ENCODE data around the gene HDAC10.

HDAC10 gene

GRCh38 chr22:50294319-50294656, 43.2 kb upstream of the HDAC10 start:
- peaks cover 4% of the 10 kb centered on the region for H3K9me3 ChIP-seq (ENCODE audit: insufficient read depth, low read depth, low read length)
- peak overlapping the region; percentile 54 for H3K18ac ChIP-seq (ENCODE audit: low read length)
- H3K4me3 ChIP-seq (ENCODE audit: low read depth, low read length): no peak overlapping the region
- H3K79me2 ChIP-seq (ENCODE audit: control insufficient read depth, insufficient read depth, low read length, poor library complexity): peaks cover 15% of the 10 kb centered on the region
- peaks cover 29 to 37% of the 10 kb centered on the region in 2 experiments for H3K4me1 ChIP-seq (ENCODE audit: control insufficient read depth in 1 of 2, insufficient read depth in 2 of 2, low read length in 2 of 2)
- H4K8ac ChIP-seq (ENCODE audit: low read depth, low read length): peak overlapping the region; percentile 10
- H2BK12ac ChIP-seq (ENCODE audit: low read length): peak overlapping the region; percentile 19
- H2BK5ac ChIP-seq (ENCODE audit: low read depth, low read length, poor library complexity): peak overlapping the region; percentile 68
- no CpG with 5 or more reads among the region's 5 CpGs for WGBS (ENCODE audit: extremely low coverage, insufficient coverage, insufficient read length)
- peaks cover 23 to 27% of the 10 kb centered on the region in 2 experiments for H3K36me3 ChIP-seq (ENCODE audit: control insufficient read depth in 1 of 2, insufficient read depth in 2 of 2, low read length in 2 of 2)
- H3K23ac ChIP-seq (ENCODE audit: low read length): no peak overlapping the region
- H3K79me1 ChIP-seq (ENCODE audit: low read length): peaks cover 25% of the 10 kb centered on the region
- no peak overlapping the region for H3K9ac ChIP-seq (ENCODE audit: low read length)
- H4K91ac ChIP-seq (ENCODE audit: low read depth, low read length): peak overlapping the region; percentile 69
- H3K14ac ChIP-seq (ENCODE audit: low read length): peak overlapping the region; percentile 80
- peak overlapping the region; percentile 51 for H2AK5ac ChIP-seq (ENCODE audit: low read length)
- no peaks in the 10 kb centered on the region for H3K27me3 ChIP-seq (ENCODE audit: insufficient read depth, low read length)
- H2BK120ac ChIP-seq (ENCODE audit: insufficient read depth, low read length, poor library complexity): peak overlapping the region; percentile 49
- DNase-seq: no peak
- no peak overlapping the region for H3K4me2 ChIP-seq (ENCODE audit: low read length)
- no peak overlapping the region for H4K12ac ChIP-seq (ENCODE audit: low read depth, low read length)
- no peak overlapping the region for H3K4ac ChIP-seq (ENCODE audit: low read depth, low read length)
- peak overlapping the region; percentile 73 for H3K27ac ChIP-seq (ENCODE audit: low read depth, low read length)
- peak overlapping the region; percentile 11 for H2AFZ ChIP-seq (ENCODE audit: insufficient read depth, low read length, poor library complexity)

- H2BK12ac ChIP-seq (ENCODE audit: low read length): peak overlapping the region; percentile 19
- H3K9me3 ChIP-seq (ENCODE audit: insufficient read depth, low read depth, low read length): peaks cover 4% of the 10 kb centered on the region
- peak overlapping the region; percentile 68 for H2BK5ac ChIP-seq (ENCODE audit: low read depth, low read length, poor library complexity)
Measured at GRCh38 chr22:50293441-50294318, 42.6 kb upstream of the HDAC10 start.

DNA sequence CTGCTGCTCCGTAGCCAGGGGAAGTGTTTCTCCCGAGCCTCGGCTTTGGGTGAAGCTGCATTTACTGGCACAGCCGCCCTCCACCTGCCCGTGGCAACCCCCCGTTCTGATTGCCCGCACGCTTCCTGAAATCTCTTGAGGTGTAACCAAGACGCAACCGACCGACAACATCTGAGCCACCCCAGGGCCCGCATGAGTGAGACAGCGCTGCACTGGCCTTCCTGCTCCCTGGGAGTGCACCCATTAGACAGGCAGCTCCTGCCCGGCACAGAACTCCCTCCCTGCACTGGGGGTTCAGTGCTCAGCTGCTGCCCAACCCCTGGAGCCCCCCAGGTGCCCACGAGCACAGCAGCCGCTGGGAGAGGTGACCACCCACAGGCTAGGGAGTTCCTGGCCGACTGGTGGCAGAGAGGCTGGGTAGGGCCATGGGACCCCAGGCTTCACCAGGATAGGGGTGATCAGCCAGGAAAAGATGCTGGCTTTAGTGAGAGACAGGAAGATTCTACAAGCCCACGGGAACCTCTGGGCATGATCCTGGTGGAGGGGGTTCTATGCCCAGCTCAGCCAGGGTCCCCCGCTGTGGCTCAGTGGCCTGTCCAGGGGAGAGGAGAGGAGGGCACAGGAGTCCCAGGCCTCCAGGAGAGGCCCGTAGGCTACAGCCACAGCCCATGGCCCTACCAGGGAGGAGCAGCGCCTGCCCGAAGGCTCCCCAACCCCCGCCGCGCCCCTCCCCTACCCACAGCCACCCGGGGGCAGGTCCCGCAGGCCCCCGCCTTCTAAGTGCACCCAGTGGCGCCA, 41.8 kb upstream of the HDAC10 start:
- peak overlapping the region; percentile 58 for H2BK12ac ChIP-seq (ENCODE audit: low read length)
- H3K79me1 ChIP-seq (ENCODE audit: low read length): peaks cover 22% of the 10 kb centered on the region
- peak overlapping the region; percentile 86 for H3K18ac ChIP-seq (ENCODE audit: low read length)
- peaks cover 4% of the 10 kb centered on the region for H3K9me3 ChIP-seq (ENCODE audit: insufficient read depth, low read depth, low read length)
- peak overlapping the region; percentile 77 for H3K4ac ChIP-seq (ENCODE audit: low read depth, low read length)
- no peak overlapping the region for H3K23ac ChIP-seq (ENCODE audit: low read length)
- peak overlapping the region; percentile 4 for H2AFZ ChIP-seq (ENCODE audit: insufficient read depth, low read length, poor library complexity)
- peaks cover 27 to 34% of the 10 kb centered on the region in 2 experiments for H3K4me1 ChIP-seq (ENCODE audit: control insufficient read depth in 1 of 2, insufficient read depth in 2 of 2, low read length in 2 of 2)
- H2AK5ac ChIP-seq (ENCODE audit: low read length): peak overlapping the region; percentile 66
- peak overlapping the region; percentile 54 for H2BK5ac ChIP-seq (ENCODE audit: low read depth, low read length, poor library complexity)
- peak overlapping the region; percentile 64 for H3K4me2 ChIP-seq (ENCODE audit: low read length)
- peak overlapping the region; percentile 26 for H3K4me3 ChIP-seq (ENCODE audit: low read depth, low read length)
- peak overlapping the region; percentile 71 for H4K8ac ChIP-seq (ENCODE audit: low read depth, low read length)
- peak; percentile 88 for DNase-seq
- H4K12ac ChIP-seq (ENCODE audit: low read depth, low read length): peak overlapping the region; percentile 72
- H3K14ac ChIP-seq (ENCODE audit: low read length): peak overlapping the region; percentile 60
- H3K27me3 ChIP-seq (ENCODE audit: insufficient read depth, low read length): no peaks in the 10 kb centered on the region
- peak overlapping the region; percentile 90 for H3K27ac ChIP-seq (ENCODE audit: low read depth, low read length)
- H3K9ac ChIP-seq (ENCODE audit: low read length): peak overlapping the region; percentile 3
- H2BK120ac ChIP-seq (ENCODE audit: insufficient read depth, low read length, poor library complexity): peak overlapping the region; percentile 91
- H3K79me2 ChIP-seq (ENCODE audit: control insufficient read depth, insufficient read depth, low read length, poor library complexity): peaks cover 13% of the 10 kb centered on the region
- peak overlapping the region; percentile 82 for H4K91ac ChIP-seq (ENCODE audit: low read depth, low read length)
- H3K36me3 ChIP-seq (ENCODE audit: control insufficient read depth in 1 of 2, insufficient read depth in 2 of 2, low read length in 2 of 2): peaks cover 38 to 41% of the 10 kb centered on the region in 2 experiments
- no CpG with 5 or more reads among the region's 29 CpGs for WGBS (ENCODE audit: extremely low coverage, insufficient coverage, insufficient read length)

More at GRCh38 chr22:50293441-50294318, 42.6 kb upstream of the HDAC10 start:
- Histone ChIP-seq H4K12ac (ENCODE audit: low read depth, low read length) (no peak overlapping the region), H3K4me1 (ENCODE audit: control insufficient read depth in 1 of 2, insufficient read depth in 2 of 2, low read length in 2 of 2) (peaks cover 27 to 34% of the 10 kb centered on the region in 2 experiments), H4K8ac (ENCODE audit: low read depth, low read length) (peak overlapping the region; percentile 18), H3K4me3 (ENCODE audit: low read depth, low read length) (no peak overlapping the region), H2AFZ (ENCODE audit: insufficient read depth, low read length, poor library complexity) (peak overlapping the region; percentile 68), H4K91ac (ENCODE audit: low read depth, low read length) (peak overlapping the region; percentile 82), H3K18ac (ENCODE audit: low read length) (peak overlapping the region; percentile 54), H2AK5ac (ENCODE audit: low read length) (peak overlapping the region; percentile 51), H3K27me3 (ENCODE audit: insufficient read depth, low read length) (no peaks in the 10 kb centered on the region), H3K79me1 (ENCODE audit: low read length) (peaks cover 22% of the 10 kb centered on the region), H3K27ac (ENCODE audit: low read depth, low read length) (peak overlapping the region; percentile 90), H3K23ac (ENCODE audit: low read length) (no peak overlapping the region), H3K14ac (ENCODE audit: low read length) (peak overlapping the region; percentile 80), H2BK120ac (ENCODE audit: insufficient read depth, low read length, poor library complexity) (peak overlapping the region; percentile 91), H3K4me2 (ENCODE audit: low read length) (peak overlapping the region; percentile 64), H3K9ac (ENCODE audit: low read length) (no peak overlapping the region), H3K79me2 (ENCODE audit: control insufficient read depth, insufficient read depth, low read length, poor library complexity) (peaks cover 13% of the 10 kb centered on the region), H3K4ac (ENCODE audit: low read depth, low read length) (peak overlapping the region; percentile 21), H3K36me3 (ENCODE audit: control insufficient read depth in 1 of 2, insufficient read depth in 2 of 2, low read length in 2 of 2) (peaks cover 29 to 33% of the 10 kb centered on the region in 2 experiments)
- peak; percentile 78 to 89 for DNase-seq
- WGBS (ENCODE audit: extremely low coverage, insufficient coverage, insufficient read length): no CpG with 5 or more reads among the region's 42 CpGs

GRCh38 chr22:50289942-50290630, 39.0 kb upstream of the HDAC10 start:
- Histone ChIP-seq H4K8ac (ENCODE audit: low read depth, low read length) (no peak overlapping the region), H3K27me3 (ENCODE audit: insufficient read depth, low read length) (no peaks in the 10 kb centered on the region), H3K14ac (ENCODE audit: low read length) (no peak overlapping the region), H2BK12ac (ENCODE audit: low read length) (no peak overlapping the region), H2BK120ac (ENCODE audit: insufficient read depth, low read length, poor library complexity) (no peak overlapping the region), H2AFZ (ENCODE audit: insufficient read depth, low read length, poor library complexity) (no peak overlapping the region), H3K4me3 (ENCODE audit: low read depth, low read length) (no peak overlapping the region), H3K4me2 (ENCODE audit: low read length) (no peak overlapping the region), H4K12ac (ENCODE audit: low read depth, low read length) (no peak overlapping the region), H3K27ac (ENCODE audit: low read depth, low read length) (no peak overlapping the region), H3K79me2 (ENCODE audit: control insufficient read depth, insufficient read depth, low read length, poor library complexity) (peaks cover 13% of the 10 kb centered on the region), H3K9ac (ENCODE audit: low read length) (no peak overlapping the region), H3K9me3 (ENCODE audit: insufficient read depth, low read depth, low read length) (no peaks in the 10 kb centered on the region), H3K4ac (ENCODE audit: low read depth, low read length) (no peak overlapping the region), H3K79me1 (ENCODE audit: low read length) (peaks cover 20% of the 10 kb centered on the region), H2AK5ac (ENCODE audit: low read length) (no peak overlapping the region), H4K91ac (ENCODE audit: low read depth, low read length) (no peak overlapping the region), H3K18ac (ENCODE audit: low read length) (peak overlapping the region; percentile 21), H3K4me1 (ENCODE audit: control insufficient read depth in 1 of 2, insufficient read depth in 2 of 2, low read length in 2 of 2) (peaks cover 18 to 21% of the 10 kb centered on the region in 2 experiments), H3K23ac (ENCODE audit: low read length) (no peak overlapping the region), H2BK5ac (ENCODE audit: low read depth, low read length, poor library complexity) (no peak overlapping the region), H3K36me3 (ENCODE audit: control insufficient read depth in 1 of 2, insufficient read depth in 2 of 2, low read length in 2 of 2) (peaks cover 60 to 64% of the 10 kb centered on the region in 2 experiments)
- DNase-seq: peak in 1 of 2 donors; percentile 67
- WGBS (ENCODE audit: extremely low coverage, insufficient coverage, insufficient read length): no CpG with 5 or more reads among the region's 37 CpGs
